HG03095 (cell line): ENCODE data around the gene PRKCA.
"Not testable (repeated sequence)": the region's sequence is repeated elsewhere in the genome, so short reads cannot be mapped to it uniquely, and the experiment has no call there.

Experiments
- ATAC-seq: cut with Tn5 transposase; IDR thresholded peaks from one replicate; pipeline ENCODE4 v1.9.1; 2021; ENCODE audit warnings: moderate library complexity; ENCODE audit not compliant: unreplicated experiment

PRKCA gene

DNA sequence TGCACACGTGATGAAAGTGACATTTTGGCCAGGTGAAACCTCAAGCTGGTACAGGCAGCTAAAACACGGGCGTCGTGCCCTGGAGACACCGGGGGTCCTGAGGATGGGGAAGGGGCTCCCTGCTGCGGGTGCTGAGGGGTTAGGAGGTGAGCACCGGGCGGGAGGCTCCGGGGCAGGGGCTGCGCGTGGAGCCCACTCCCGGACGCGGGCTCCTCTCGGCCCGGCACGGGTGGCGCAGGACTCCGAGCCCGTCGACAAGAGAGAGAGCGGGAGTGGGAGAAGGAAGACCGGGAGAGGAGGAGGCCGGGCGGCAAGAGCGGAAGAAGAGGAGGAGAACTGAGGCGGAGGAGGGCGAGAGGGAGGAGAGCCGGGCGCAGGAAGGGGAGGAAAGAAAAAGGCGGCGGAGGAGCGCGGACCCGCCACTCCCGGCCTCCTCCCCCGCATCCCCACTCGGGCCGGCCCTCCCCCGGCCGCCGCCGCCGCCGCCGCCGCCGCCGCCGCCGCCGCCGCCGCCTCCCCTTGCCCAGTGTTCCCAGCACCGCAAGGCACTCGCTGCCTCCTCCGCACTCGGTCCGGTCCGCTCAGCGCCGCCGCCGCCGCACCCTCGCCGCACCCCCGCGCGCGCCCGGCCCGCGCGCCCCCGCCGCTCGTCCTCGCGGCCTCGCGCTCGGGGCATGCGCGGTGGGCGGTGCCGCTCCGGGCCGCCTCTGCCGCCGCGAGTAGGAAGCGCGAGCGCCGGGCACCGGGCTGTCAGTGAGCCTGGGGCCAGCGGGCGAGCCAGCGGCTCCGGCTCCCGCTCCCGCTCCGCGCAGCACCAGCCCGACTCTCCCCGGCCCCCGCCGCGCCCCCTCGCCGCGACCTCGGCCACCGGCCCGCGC lies at the start of gene PRKCA:
Gene PRKCA (plus strand): TSS at position 750 of the 878 bp plus-strand sequence.
- ATAC-seq: no peak

DNA sequence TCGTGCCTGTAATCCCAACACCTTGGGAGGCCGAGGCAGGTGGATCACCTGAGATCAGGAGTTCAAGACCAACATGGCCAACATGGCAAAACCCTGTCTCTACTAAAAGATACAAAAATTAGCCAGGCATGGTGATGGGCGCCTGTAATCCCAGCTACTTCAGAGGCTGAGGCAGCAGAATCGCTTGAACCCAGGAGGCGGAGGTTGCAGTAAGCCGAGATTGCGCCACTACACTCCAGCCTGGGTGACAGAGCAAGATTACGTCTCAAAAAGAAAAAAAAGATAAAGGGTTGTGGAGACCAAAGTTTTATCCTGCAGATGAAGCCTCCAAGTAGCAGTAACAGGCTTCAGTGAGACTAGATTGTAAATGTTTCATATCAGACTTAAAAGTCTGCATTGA lies 49.0 kb upstream of the PRKCA start:
- ATAC-seq: not testable (repeated sequence)

DNA sequence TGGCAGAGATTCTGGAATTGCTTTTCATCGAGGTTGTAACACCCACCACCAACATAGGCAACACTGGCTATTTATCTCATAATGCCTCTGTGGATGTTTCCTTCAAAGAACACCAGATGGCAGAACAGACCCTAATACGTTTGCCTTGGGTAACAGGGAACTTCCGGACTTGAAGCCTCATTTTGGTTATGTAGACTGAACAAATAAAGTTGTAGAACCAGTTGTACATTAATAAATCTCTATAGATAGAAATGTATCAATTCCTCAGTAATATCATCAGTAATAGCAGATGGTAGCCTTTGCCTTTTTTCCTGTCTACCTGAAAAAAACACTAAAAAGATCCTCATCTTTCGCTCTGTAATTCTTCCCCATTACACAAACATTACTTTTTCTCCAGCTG lies 47.3 kb upstream of the PRKCA start:
- no peak for ATAC-seq

DNA sequence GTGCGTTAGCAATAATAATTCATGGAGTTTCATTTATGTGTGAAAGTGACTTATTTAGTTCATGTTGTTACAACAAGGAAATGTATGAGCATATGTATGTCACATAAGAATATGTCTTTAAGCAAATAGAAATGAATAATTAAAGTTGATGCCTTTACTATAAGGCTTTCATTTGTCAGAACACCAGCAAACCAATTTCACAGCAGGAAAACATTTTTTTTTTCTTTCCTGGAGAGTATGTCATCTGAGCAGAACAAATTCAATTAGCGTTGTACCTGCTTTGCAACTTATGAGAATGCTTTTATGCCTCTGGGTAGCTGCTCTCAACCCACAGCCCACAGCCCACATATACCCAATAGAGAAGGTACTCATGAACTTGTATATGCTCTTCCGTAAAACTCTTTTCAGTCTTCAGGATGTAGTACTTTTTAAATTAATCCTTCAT lies 46.9 kb upstream of the PRKCA start:
- ATAC-seq: no peak

DNA sequence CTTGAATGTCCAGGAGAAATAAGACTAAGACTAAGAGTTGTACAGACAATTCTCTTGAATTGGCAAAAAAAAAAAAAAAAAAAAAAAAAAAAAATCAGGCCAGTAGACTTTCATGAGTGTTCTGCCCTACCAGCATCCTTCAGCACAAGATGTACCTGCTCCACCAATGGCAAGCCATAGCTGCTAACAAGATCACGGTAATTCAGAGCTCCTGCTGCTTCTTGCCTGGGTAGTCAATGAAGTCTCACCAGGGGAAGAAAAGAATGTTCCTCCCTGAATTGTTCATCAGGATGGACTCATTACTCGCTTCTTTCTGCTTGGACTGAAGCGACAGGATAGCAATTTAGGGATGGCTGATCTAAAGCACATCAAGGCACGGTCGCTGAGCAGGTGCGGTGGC lies 42.1 kb upstream of the PRKCA start:
- ATAC-seq: no peak

DNA sequence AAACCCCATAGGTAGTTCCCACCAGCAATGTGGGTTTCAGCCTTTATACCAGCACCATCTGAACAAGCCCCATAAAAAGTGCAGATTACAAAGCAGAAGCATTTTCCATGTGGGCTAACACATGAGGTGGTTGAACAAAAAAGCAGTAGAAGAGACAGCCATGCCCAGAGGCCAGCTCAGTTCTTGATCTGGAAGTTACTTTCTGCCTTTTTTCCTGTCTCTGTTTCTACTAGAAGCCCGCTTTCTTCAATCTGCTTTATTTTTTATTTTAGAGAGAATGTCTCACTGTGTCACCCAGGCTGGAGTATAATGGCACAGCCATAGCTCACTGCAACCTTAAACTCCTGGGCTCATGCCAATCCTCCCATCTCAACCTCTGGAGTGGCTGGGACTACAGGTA lies 41.7 kb upstream of the PRKCA start:
- no peak for ATAC-seq

DNA sequence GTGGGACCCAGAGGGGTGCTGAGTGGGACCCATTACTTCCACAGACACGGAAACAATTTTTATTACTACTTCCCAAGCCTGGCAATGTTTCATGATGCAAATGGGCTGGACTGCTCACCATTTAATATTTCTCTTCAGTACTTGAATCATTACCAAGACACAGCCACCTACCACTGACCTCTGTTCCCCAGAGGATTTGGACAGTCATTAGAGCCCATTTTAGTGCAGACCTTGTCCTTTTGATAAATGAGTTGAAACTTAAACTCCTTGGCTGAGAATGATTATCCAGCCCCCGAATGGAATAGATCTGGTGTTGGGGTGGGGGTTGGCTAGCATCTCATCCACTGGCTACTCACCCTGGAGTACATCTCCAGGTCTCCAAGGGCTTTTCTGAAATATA lies 39.6 kb upstream of the PRKCA start:
- ATAC-seq: no peak

DNA sequence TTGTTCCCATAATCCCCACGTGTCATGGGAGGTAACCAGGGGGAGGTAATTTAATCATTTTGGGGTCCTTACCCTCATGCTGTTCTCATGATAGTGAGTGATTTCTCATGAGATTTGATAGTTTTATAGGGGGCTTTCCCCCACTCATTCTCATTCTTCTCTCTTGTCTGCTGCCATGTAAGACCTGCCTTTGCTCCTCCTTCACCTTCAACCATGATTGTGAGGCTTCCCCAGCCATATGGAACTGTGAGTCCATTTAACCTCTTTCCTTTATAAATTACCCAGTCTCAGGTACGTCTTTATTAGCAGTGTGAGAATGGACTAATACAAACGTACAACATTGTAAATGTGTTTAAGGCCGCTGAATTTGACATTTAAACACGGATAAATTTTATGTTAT lies 37.7 kb upstream of the PRKCA start:
- no peak for ATAC-seq

DNA sequence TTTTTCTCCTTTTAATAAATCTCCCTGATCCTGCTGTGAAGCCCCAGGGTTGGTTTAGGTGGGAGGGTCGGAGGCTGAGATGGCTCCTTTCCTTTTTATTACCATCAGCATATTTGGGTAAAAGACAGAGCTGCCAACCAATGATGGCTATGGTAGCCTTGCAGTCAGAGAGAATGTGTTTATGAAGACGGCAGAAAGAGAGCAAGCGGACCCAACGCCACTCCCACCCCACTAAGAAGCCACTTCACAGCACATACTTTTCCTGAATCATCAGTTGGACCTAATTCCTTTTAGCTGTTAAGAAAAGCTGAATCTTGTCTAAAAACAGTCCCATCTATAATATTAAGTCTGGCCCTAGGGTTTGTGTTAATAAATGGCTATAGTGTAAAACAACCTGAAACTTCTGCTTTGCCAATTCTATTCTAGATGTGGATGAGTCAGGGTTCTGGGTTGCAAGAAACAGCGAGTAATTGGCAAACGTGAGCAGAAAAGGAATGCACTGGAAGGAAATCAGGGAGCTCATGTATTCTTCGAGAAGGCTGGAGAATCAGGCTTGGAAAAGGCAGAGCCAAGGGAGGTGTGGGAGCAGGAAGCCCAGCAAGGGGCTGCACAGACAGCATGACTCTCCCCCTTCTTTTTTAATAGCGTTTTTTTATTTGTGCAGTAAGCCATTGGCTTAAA lies 34.0 kb upstream of the PRKCA start:
- no peak for ATAC-seq

DNA sequence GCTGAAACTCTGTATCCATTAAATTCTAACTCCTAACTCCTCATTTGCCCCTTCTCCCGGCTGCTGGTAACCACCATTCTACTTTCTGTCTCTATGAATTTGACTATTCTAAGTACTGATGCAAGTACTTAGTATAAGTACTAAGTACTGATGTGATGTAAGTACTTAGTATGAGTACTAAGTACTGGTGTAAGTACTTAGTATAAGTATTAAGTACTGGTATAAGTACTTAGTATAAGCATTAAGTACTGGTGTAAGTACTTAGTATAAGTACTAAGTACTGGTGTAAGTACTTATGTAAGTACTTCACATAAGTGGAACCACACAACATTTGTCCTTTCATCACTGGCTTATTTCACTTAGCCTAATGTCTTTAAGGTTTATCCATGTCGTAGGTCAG lies 32.3 kb upstream of the PRKCA start:
- no peak for ATAC-seq

DNA sequence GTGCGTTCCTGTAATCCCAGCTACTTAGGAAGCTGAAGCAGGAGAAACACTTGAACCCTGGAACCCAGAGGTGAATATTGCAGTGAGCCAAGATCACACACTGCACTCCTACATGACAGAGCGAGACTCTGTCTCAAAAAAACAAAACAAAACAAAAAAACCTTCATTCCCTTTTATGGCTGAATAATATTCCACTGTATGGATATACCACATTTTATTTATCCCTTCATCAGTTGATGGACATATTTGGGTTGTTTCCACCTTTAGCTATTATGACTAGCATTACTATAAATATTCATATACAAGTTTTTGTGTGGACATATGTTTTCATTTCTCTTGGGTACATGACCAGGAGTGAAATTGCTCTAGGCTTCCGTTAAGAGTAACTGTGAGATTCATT lies 30.9 kb upstream of the PRKCA start:
- no peak for ATAC-seq

DNA sequence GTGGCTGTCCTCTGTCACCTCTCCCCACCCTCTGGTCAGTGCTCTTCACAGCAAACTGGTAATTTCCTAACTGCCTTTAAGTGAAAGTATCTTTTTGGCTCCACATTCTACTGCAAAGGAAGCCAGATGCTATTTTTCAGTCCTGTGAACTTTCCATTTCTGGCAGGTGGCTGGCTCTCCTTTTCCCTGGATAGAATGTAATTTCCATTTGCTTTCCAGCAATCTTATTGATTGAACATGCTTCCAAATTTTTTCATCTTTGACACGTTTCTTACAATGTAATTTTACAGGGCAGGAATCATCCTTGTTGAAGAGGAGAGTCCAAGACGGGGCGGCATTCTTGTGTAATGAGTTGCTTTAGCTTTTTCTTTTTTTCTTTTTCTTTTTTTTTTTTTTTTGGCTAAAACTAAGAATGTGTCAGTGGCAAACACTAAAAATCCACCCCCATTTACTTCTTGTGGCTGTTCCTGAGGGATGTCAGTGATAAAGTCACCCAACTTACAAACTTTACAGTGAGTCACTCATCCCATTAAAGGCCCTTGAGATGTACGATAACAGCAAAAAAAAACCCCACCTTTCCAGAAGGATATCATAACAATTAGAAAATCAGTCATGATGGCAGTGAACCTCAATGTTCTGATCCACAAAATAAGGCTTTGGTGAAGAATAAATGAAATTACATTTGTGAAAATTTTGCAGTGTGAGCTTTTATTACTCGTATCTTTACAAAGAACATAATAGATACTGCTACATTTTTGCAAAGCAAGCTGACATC lies 29.4 kb upstream of the PRKCA start:
- ATAC-seq: no peak

DNA sequence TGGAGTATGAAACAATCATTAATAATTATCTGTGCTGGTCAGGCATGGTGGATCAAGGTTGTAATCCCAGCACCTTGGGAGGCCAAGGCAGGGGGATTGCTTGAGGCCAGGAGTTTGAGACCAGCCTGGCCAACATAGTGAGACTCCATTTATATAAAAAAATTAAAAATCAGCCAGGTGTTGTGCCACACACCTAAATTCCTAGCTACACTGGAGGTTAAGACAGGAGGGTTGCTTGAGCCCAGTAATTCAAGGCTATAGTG lies 28.9 kb upstream of the PRKCA start:
- ATAC-seq: no peak

DNA sequence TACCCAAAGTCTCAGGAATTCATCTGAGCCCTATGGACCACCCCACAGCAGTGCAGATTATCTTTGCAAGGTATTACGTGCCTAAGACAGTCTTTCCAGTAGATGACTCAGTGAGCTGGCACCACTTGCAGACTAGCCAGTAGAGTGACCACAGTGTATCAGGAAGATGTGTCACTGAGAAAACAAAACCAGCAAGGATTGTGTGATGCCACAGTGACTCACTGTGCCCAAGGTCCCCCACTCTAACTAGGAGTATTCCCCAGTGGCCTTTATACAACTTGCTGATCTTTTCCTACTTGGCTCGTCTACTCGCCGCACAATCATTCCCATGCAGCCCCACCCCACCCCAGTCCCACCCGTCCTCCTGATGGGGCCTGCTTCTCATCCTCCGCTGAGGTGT lies 26.8 kb upstream of the PRKCA start:
- no peak for ATAC-seq

DNA sequence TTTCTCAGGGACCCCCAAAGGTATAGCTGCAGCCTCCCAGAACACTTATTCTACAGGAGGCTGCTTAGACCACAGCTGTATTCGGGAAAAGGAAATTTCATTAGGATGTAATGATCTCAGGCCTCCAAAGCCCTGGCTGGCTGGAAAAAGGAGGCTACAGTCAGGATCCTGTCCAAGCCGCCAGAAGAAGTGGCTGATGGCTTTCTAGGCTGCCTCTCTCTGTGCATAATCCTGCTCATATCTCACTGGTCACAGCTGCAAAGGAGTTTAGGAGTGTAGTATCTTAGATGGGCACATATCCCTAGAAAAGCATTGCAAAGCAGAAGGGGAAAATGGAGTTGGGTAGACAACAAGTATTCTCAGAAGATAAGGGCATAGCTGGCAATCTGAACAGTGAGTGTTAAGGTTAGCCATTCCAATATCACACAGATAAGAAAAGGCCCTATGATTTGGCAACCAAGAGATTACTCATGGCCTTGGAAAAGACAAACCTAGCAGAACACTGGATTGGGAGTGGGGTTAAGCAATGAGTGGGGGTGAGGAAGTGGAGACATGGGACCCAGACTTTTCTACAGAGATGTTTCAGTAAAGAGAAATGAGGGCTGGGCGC lies 26.0 kb upstream of the PRKCA start:
- no peak for ATAC-seq

DNA sequence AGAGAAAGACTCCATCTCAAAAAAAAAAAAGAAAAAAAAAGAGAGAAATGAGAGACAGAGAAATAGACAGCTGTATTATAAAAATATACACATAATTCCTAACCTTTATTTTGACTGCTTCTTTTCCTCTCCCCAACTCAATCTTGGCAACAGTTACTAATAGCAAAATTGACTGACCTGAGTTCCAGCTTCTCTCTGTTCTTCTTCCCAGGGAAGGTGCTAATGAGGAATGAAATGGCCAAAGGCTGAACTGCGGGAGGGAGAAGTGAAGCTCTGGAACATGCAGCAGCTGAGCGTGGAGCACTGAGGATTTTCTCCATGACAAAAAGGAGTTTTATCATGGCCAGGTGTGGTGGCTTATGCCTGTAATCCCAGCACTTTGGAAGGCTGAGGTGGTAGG lies 25.2 kb upstream of the PRKCA start:
- no peak for ATAC-seq

DNA sequence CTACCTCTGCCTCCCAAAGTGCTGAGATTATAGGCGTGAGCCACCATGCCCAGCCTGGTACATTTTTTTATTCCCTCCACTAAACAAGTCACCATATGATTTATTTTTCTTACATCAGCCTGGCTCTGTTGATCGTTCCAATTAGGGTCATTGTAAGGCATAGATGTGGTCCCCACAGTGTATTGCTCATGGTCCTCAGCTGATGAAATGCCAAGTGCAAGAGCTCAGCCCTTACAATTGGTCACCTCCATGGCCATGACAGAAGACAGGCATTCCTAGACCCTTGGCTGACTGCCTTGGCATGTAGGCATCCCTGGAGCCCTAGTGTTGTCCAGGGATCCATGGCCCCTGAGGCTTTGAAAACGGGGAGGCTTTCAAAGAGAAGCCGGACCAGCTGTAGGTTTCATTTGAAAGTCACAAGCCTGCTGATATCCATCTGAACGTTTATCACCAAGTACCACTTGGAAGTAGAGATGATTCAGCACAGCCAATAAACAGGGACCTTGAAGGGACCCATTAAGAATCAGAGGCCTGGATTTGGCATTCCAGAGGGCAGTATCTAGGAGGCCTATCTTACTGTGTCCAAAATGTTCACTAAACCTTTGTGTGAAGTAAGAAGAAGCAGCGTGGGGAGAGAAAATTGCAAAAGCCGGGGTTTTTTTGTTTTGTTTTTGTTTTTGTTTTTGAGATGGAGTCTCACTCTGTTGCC lies 20.6 kb upstream of the PRKCA start:
- ATAC-seq: no peak

DNA sequence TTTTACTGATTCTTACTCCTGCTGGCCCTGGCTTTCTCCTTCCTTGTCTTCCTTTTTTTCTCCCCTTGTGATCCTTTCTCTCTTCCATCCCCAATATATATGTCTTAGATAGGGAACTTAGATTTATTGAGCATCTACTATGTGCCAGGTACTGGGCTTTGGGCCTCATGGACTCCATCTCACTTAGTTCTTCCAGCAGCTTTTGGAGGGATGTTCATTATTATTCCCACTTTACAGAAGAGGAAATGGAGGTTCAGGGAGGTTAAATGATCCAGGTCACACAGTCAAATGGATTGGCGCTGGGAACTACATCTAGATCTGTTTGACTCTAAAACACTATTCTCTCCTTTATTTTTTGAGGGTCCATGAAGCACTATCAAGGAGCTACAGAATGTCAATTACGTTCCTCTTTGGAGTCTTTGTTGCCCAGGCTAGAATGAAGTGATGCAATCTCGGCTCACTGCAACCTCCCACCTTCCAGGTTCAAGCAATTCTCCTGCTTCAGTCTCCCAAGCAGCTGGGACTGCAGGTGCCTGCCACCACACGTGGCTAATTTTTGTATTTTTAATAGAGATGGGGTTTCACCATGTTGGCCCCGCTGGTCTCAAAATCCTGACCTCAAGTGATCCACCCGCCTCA lies 19.0 kb upstream of the PRKCA start:
- ATAC-seq: no peak

DNA sequence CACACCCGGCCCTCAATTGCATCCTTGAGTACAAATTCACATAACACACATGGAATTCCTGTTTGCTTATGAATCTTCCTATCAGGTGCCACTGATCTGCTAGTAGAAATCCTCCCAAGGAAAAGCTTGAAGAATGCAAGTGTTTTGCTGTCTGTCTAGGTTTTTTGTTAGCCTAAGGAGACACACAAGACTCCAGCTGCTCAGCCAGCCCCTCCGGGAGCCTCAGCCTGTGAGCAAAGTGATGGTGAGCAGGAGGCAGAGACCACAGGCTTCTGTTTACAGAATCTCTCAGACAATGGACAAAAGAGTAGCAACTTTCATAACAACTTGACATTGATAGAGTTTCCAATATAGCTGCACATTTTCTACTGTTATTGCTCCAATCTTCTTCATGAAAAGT lies 18.4 kb upstream of the PRKCA start:
- ATAC-seq: no peak

DNA sequence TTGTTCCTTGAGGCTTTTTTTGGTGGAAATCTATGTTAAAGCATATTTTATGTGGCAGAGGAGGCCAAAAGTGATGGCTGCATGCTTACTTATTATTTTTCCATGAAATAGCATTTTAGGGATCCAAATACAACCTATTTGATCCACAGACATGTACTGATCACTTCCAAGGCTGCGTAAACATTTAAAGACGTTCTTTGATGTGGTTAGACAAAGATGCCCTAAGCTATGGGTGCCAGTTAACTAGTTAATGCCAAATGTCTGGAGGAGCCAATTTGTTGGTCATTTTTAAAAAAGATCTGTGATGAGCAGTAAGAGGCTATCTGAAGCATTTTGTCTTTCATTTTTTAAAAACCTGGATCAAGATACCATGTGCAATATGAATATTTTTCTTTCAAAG lies 17.3 kb upstream of the PRKCA start:
- ATAC-seq: no peak
